ENCODE results near the gene CPM. TPM values are rescaled to one million over a fixed set of nuclear protein-coding genes. Genes with fewer than 3 reads are reported as not detected.

CPM gene
- total and polyA plus RNA-seq, 2 donors (not counting 3 experiments of a cell fraction or from before 2014, with no cell fraction given): not detected

DNA sequence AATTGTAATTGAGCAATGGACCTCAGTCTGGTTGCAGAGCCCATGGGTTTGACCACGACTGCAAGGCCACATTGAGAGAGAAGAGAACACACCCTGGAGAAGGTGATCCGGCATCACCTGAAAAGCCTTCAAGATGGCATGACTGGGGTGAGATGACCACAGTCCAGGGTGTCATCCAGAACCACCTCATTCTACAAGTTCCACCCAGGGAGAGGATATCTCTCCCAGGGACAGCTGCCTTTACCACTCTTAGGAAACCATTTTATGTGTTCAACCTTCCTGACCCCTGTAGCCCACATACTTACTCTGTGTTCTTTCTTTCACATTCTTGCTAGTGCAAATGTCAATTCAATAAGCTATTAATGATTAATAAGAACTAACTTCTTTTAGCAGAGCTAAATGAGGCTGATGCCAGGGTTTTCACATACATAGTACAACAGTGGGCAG lies 43.4 kb upstream of the CPM start:
- H4K20me1 ChIP-seq (replicated peaks; ENCODE audit: control insufficient read depth, extremely low read depth, insufficient read depth, low read length): no peaks in the 10 kb centered on the region
- no peak overlapping the region for H3K4me3 ChIP-seq (replicated peaks in 1 of 3; ENCODE audit: insufficient read depth in 1 of 3, low read depth in 1 of 3, low read length in 3 of 3)
- ChIA-PET POLR2A (no interaction called here), CTCF (interaction anchor here (0.7 to 1.6 kb wide), 2 partner anchors 9 to 95 kb away, joined by 3 read pairs; no protein-coding TSS in a partner anchor)
- intact Hi-C loops (cut with micrococcal nuclease) (no loop called here), dilution Hi-C loops (cut with MboI; ENCODE audit: extremely low pct_ligation_motif_present, low sequenced_read_pairs) (no loop called here)
- no peak overlapping the region for H3K9ac ChIP-seq (replicated peaks; ENCODE audit: extremely low read depth, insufficient read depth, low read length)
- no peaks in the 10 kb centered on the region for H3K79me2 ChIP-seq (ENCODE audit: control insufficient read depth, insufficient read depth, low read length)
- no peak overlapping the region for H3K4me2 ChIP-seq (ENCODE audit: insufficient read depth, low read length)
- peaks cover 0 to 3% of the 10 kb centered on the region in 2 experiments for H3K27me3 ChIP-seq (ENCODE audit: control insufficient read depth in 2 of 2, insufficient read depth in 2 of 2, low read length in 2 of 2)
- DNase-seq (ENCODE audit: low read depth, low spot score): no peak
- no TSS peak for BruUV-seq (replicated peaks)
- FAIRE-seq: no peak
- H3K9me1 ChIP-seq (replicated peaks; ENCODE audit: control insufficient read depth, extremely low read depth, insufficient read depth, low read length): no peaks in the 10 kb centered on the region
- no peak overlapping the region for H2AFZ ChIP-seq (ENCODE audit: low read depth, low read length)
- TF ChIP-seq JUN (IDR thresholded peaks at IDR 0.05; ENCODE audit: borderline replicate concordance, insufficient read depth, insufficient read length, low read depth): no peak
- TF ChIP-seq, protein P1, sequence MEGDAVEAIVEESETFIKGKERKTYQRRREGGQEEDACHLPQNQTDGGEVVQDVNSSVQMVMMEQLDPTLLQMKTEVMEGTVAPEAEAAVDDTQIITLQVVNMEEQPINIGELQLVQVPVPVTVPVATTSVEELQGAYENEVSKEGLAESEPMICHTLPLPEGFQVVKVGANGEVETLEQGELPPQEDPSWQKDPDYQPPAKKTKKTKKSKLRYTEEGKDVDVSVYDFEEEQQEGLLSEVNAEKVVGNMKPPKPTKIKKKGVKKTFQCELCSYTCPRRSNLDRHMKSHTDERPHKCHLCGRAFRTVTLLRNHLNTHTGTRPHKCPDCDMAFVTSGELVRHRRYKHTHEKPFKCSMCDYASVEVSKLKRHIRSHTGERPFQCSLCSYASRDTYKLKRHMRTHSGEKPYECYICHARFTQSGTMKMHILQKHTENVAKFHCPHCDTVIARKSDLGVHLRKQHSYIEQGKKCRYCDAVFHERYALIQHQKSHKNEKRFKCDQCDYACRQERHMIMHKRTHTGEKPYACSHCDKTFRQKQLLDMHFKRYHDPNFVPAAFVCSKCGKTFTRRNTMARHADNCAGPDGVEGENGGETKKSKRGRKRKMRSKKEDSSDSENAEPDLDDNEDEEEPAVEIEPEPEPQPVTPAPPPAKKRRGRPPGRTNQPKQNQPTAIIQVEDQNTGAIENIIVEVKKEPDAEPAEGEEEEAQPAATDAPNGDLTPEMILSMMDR (IDR thresholded peaks at IDR 0.05; ENCODE audit: extremely low read depth in 1 of 2, insufficient read depth in 1 of 2, low read depth in 1 of 2, low read length in 2 of 2): no peak
- TF ChIP-seq, protein P2, sequence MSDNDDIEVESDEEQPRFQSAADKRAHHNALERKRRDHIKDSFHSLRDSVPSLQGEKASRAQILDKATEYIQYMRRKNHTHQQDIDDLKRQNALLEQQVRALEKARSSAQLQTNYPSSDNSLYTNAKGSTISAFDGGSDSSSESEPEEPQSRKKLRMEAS (IDR thresholded peaks at IDR 0.05; ENCODE audit: insufficient read depth, insufficient read length): no peak
- TF ChIP-seq MYC (IDR thresholded peaks at IDR 0.05; ENCODE audit: low read depth, low read length): no peak
- TF ChIP-seq FOS (IDR thresholded peaks at IDR 0.05; ENCODE audit: borderline replicate concordance, insufficient read depth, low read length): no peak
- no peak for TF ChIP-seq GATA2 (IDR thresholded peaks at IDR 0.05; ENCODE audit: insufficient read depth, insufficient read length, low read depth, low read length)
- TF ChIP-seq POLR2A (IDR thresholded peaks at IDR 0.05; ENCODE audit: low read depth, low read length): no peak
- TF ChIP-seq EZH2 (IDR thresholded peaks at IDR 0.05; ENCODE audit: borderline replicate concordance, low read depth, low read length, severe bottlenecking): no peak
- no peak for TF ChIP-seq POLR2AphosphoS5 (IDR thresholded peaks at IDR 0.05; ENCODE audit: insufficient read depth, low read depth, low read length)
- no peaks in the 10 kb centered on the region for H3K36me3 ChIP-seq (ENCODE audit: control insufficient read depth in 2 of 2, extremely low read depth in 1 of 2, insufficient read depth in 2 of 2, low read length in 2 of 2)
- H3K27ac ChIP-seq (ENCODE audit: insufficient read depth, low read depth, low read length): no peak overlapping the region
- H3K4me1 ChIP-seq (ENCODE audit: control insufficient read depth, extremely low read depth, insufficient read depth, low read length): no peaks in the 10 kb centered on the region
- H3K9me3 ChIP-seq (replicated peaks; ENCODE audit: control insufficient read depth, insufficient read depth, low read length): no peaks in the 10 kb centered on the region
